Lower leg skin (tissue), 4 donors: ENCODE results near the gene SPECC1L. TPM values are rescaled to one million over a fixed set of nuclear protein-coding genes. Genes with fewer than 3 reads are reported as not detected.

Experiments
- DNase-seq, 2 donors: peaks; one replicate each; pipeline ENCODE4 v3.0.0-alpha.2; 2019; ENCODE audit warnings: low spot score in 2 of 2
- H3K4me3 ChIP-seq: fragments of 200-600 bp; sonication (generic); 2 replicates; pipeline ENCODE4 v1.5.1; 2017; ENCODE audit warnings: mild to moderate bottlenecking, low read depth; ENCODE audit not compliant: poor library complexity, severe bottlenecking
- CTCF ChIP-seq, 3 donors: fragments of 450-650 bp; IDR thresholded peaks; one replicate each; pipeline ENCODE4 v1.5.1; 2016; ENCODE audit warnings: antibody characterized with exemption in 3 of 3, mild to moderate bottlenecking in 3 of 3, moderate library complexity in 2 of 3
- POLR2A ChIP-seq, 2 donors: fragments of 450-650 bp; IDR thresholded peaks; one replicate each; pipeline ENCODE4 v1.6.1; 2016 to 2017; ENCODE audit warnings: antibody characterized with exemption in 2 of 2, mild to moderate bottlenecking in 1 of 2, moderate library complexity in 1 of 2
- WGBS, 2 donors: methylation state at CpG; one replicate each; pipeline ENCODE4 v1.1.5; 2018; 5-methylcytosine and 5-hydroxymethylcytosine counted together
- intact Hi-C: fragments of 100-400 bp; cut with DNase I; formaldehyde crosslinking; loops from one replicate; pipeline ENCODE4 v1.15.0; 2023; ENCODE audit warnings: low total_unique reads
- total RNA-seq, 4 donors: library from RNA; depleted of rRNA; stranded (reverse); fragments of >200 nt; gene quantifications; one replicate each; pipeline ENCODE4 v1.1.0, GENCODE V29; 2016

SPECC1L gene
- total RNA-seq, 4 donors from 2014 or later: 17.6 to 30.6 (median 23.3) TPM

GRCh38 chr22:24359452-24360120 is 89.0 kb downstream of the SPECC1L start:
- WGBS, 2 donors: 79 to 90% methylated on average over 5 of the region's 5 CpGs
- intact Hi-C loops: no loop called here
- no peak for DNase-seq
- H3K4me3 ChIP-seq: no peak overlapping the region
- TF ChIP-seq CTCF (IDR thresholded peaks at IDR 0.05) (no peak), POLR2A (IDR thresholded peaks at IDR 0.05) (no peak)

- intact Hi-C loops: no loop called here
- H3K4me3 ChIP-seq: no peak overlapping the region
- TF ChIP-seq CTCF (IDR thresholded peaks at IDR 0.05) (no peak), POLR2A (IDR thresholded peaks at IDR 0.05) (no peak)
- no peak for DNase-seq
- WGBS, 2 donors: 85 to 86% methylated on average over 4 of the region's 4 CpGs
Measured at GRCh38 chr22:24361976-24362646, 91.5 kb downstream of the SPECC1L start.

- intact Hi-C loops: no loop called here
- H3K4me3 ChIP-seq: no peak overlapping the region
- no peak for DNase-seq
- 90 to 98% methylated on average over 3 of the region's 3 CpGs for WGBS, 2 donors
- TF ChIP-seq POLR2A (IDR thresholded peaks at IDR 0.05) (no peak), CTCF (IDR thresholded peaks at IDR 0.05) (no peak)
Measured at GRCh38 chr22:24363243-24363642, 92.6 kb downstream of the SPECC1L start.

- TF ChIP-seq CTCF (IDR thresholded peaks at IDR 0.05) (no peak), POLR2A (IDR thresholded peaks at IDR 0.05) (no peak)
- no peak overlapping the region for H3K4me3 ChIP-seq
- WGBS, 2 donors: 54 to 61% methylated on average over 8 of the region's 8 CpGs
- no peak for DNase-seq
- intact Hi-C loops: no loop called here
Measured at GRCh38 chr22:24366701-24367100, 96.1 kb downstream of the SPECC1L start.

- intact Hi-C loops: no loop called here
- DNase-seq: no peak
- H3K4me3 ChIP-seq: no peak overlapping the region
- TF ChIP-seq CTCF (IDR thresholded peaks at IDR 0.05) (no peak), POLR2A (IDR thresholded peaks at IDR 0.05) (no peak)
- WGBS, 2 donors: 79 to 87% methylated on average over 3 of the region's 3 CpGs
Measured at GRCh38 chr22:24367841-24368240, 97.2 kb downstream of the SPECC1L start.
